SW480 (cell line): Measurements from ENCODE around the gene SHB.

ENCODE experiments used
- DNase-seq: peaks from one replicate; pipeline ENCODE4 v3.0.0-alpha.2; 2016; ENCODE audit warnings: low spot score

The SHB gene

GRCh38 chr9:37953206-37953774 is 115.7 kb downstream of the SHB start:
- no peak for DNase-seq

GRCh38 chr9:37952731-37953130 is 116.3 kb downstream of the SHB start:
- no peak for DNase-seq

GRCh38 chr9:37951671-37952449 is 117.2 kb downstream of the SHB start:
- DNase-seq, result no peak

- no peak for DNase-seq
Observed at GRCh38 chr9:37950561-37950960, 118.5 kb downstream of the SHB start.

GRCh38 chr9:37949576-37949975 is 119.5 kb downstream of the SHB start:
- peak; percentile 27 for DNase-seq

- DNase-seq, result no peak
Observed at GRCh38 chr9:37948417-37948980, 120.5 kb downstream of the SHB start.

GRCh38 chr9:37947977-37948376 is 121.0 kb downstream of the SHB start:
- no peak for DNase-seq

- no peak for DNase-seq
Observed at GRCh38 chr9:37947471-37947870, 121.6 kb downstream of the SHB start.

- DNase-seq, result no peak
Observed at GRCh38 chr9:37946971-37947370, 122.1 kb downstream of the SHB start.

GRCh38 chr9:37946041-37946440 is 123.0 kb downstream of the SHB start:
- DNase-seq, result no peak

- DNase-seq, result peak; percentile 31
Observed at GRCh38 chr9:37944671-37945481, 124.2 kb downstream of the SHB start.

GRCh38 chr9:37944266-37944650 is 124.8 kb downstream of the SHB start:
- no peak for DNase-seq

GRCh38 chr9:37943345-37944265 is 125.4 kb downstream of the SHB start:
- DNase-seq, result peak; percentile 56

GRCh38 chr9:37942621-37943344 is 126.2 kb downstream of the SHB start:
- DNase-seq, result no peak

- no peak for DNase-seq
Observed at GRCh38 chr9:37941253-37941652, 127.8 kb downstream of the SHB start.

GRCh38 chr9:37939575-37940095 is 129.4 kb downstream of the SHB start:
- no peak for DNase-seq

GRCh38 chr9:37938121-37938891 is 130.7 kb downstream of the SHB start:
- no peak for DNase-seq

GRCh38 chr9:37937366-37937765 is 131.7 kb downstream of the SHB start:
- no peak for DNase-seq

GRCh38 chr9:37936965-37937364 is 132.1 kb downstream of the SHB start:
- DNase-seq, result no peak

- no peak for DNase-seq
Observed at GRCh38 chr9:37936376-37936775, 132.7 kb downstream of the SHB start.
